SK-N-SH (cell line): ENCODE data around the gene CXCL3. TPM values are rescaled to one million over a fixed set of nuclear protein-coding genes. Genes with fewer than 3 reads are reported as not detected.

Experiments
- CTCF ChIA-PET: fragments of 300-600, 350-600 bp; formaldehyde crosslinking; extraction: SDS; loops from one replicate; lab custom pipeline; 2021; lab: Yijun Ruan, JAX
- POLR2A ChIA-PET: fragments of 350-600 bp; sonication (Branson Sonifier 250); formaldehyde crosslinking; extraction: SDS; loops from one replicate; lab custom pipeline; 2020; ENCODE audit warnings: antibody characterized with exemption, inconsistent platforms; lab: Yijun Ruan, JAX
- DNase-seq: peaks from one replicate; pipeline ENCODE4 v3.0.0; 2012
- H2AFZ ChIP-seq: fragments of 200-600 bp; sonication (generic); 2 replicates; pipeline ENCODE4 v1.8.1; 2016; ENCODE audit warnings: antibody characterized with exemption, mild to moderate bottlenecking, low read depth
- H3F3A ChIP-seq: fragments of 200-600 bp; sonication (generic); replicated peaks from 2 replicates; pipeline ENCODE3; 2016; ENCODE audit warnings: antibody characterized with exemption, mild to moderate bottlenecking; ENCODE audit not compliant: insufficient read depth
- H3K27ac ChIP-seq, 2 experiments: fragments of 200-500 bp in 1 of 2; fragments of 200-600 bp in 1 of 2; sonication (Bioruptor generic) in 1 of 2; sonication (generic), shearing (Covaris generic) in 1 of 2; 2 replicates each; pipeline versions ENCODE4 v1.5.1 to v1.6.1; 2014 to 2016; ENCODE audit warnings: low read depth in 2 of 2, inconsistent platforms in 1 of 2, low read length in 1 of 2, mild to moderate bottlenecking in 1 of 2, mixed read lengths in 1 of 2
- H3K27me3 ChIP-seq: fragments of 200-600 bp; sonication (generic), shearing (Covaris generic); 2 replicates; pipeline ENCODE4 v1.6.1; 2016; ENCODE audit warnings: mixed run types; ENCODE audit not compliant: insufficient read depth
- H3K36me3 ChIP-seq, 2 experiments: fragments of 200-500 bp in 1 of 2; fragments of 200-600 bp in 1 of 2; sonication (Bioruptor generic) in 1 of 2; sonication (generic) in 1 of 2; replicated peaks in 1 of 2; 2 replicates each; pipeline versions ENCODE3 to v1.5.1; 2014 to 2016; ENCODE audit warnings: low read length in 1 of 2, mild to moderate bottlenecking in 1 of 2; ENCODE audit not compliant: insufficient read depth in 2 of 2, control insufficient read depth in 1 of 2
- H3K4me1 ChIP-seq, 2 experiments: fragments of 200-500 bp in 1 of 2; fragments of 200-600 bp in 1 of 2; sonication (Bioruptor generic) in 1 of 2; sonication (generic), shearing (Covaris generic) in 1 of 2; 2 replicates each; pipeline versions ENCODE4 v1.5.1 to v1.6.1; 2014 to 2016; ENCODE audit warnings: low read depth in 1 of 2, low read length in 1 of 2, mixed run types in 1 of 2; ENCODE audit not compliant: insufficient read depth in 2 of 2, control insufficient read depth in 1 of 2
- H3K4me2 ChIP-seq: fragments of 200-600 bp; sonication (generic), shearing (Covaris generic); 2 replicates; pipeline ENCODE4 v1.6.1; 2017; ENCODE audit warnings: mixed run types
- H3K4me3 ChIP-seq, 2 experiments: fragments of 200-500 bp in 1 of 2; fragments of 200-600 bp in 1 of 2; sonication (Bioruptor generic) in 1 of 2; sonication (generic), shearing (Covaris generic) in 1 of 2; 2 replicates each; pipeline versions ENCODE4 v1.5.1 to v1.8.1; 2014 to 2016; ENCODE audit warnings: low read depth in 2 of 2, inconsistent platforms in 1 of 2, low read length in 1 of 2, mild to moderate bottlenecking in 1 of 2, mixed read lengths in 1 of 2, moderate library complexity in 1 of 2
- H3K79me2 ChIP-seq: fragments of 200-600 bp; sonication (generic); 2 replicates; pipeline ENCODE4 v1.8.1; 2017; ENCODE audit warnings: mild to moderate bottlenecking; ENCODE audit not compliant: insufficient read depth
- H3K9ac ChIP-seq: fragments of 200-600 bp; sonication (generic); 2 replicates; pipeline ENCODE4 v1.6.1; 2017; ENCODE audit warnings: mixed run types
- H3K9me2 ChIP-seq: fragments of 200-600 bp; sonication (generic); 2 replicates; pipeline ENCODE4 v1.6.1; 2017; ENCODE audit warnings: mixed run types
- H3K9me3 ChIP-seq: fragments of 200-600 bp; sonication (generic); 2 replicates; pipeline ENCODE4 v1.6.1; 2017; ENCODE audit warnings: mixed run types, mild to moderate bottlenecking, moderate library complexity
- H4K20me1 ChIP-seq: fragments of 200-600 bp; sonication (generic); 2 replicates; pipeline ENCODE4 v1.6.1; 2017; ENCODE audit warnings: mild to moderate bottlenecking, mixed run types; ENCODE audit not compliant: insufficient read depth
- EZH2phosphoT487 ChIP-seq: fragments of 200-600 bp; sonication (generic); IDR thresholded peaks from 2 replicates; pipeline ENCODE4 v1.6.1; 2017; ENCODE audit warnings: low read depth, mixed run types, mild to moderate bottlenecking, antibody characterized with exemption, moderate library complexity, borderline replicate concordance
- FOXJ3 ChIP-seq: sonication (generic); formaldehyde crosslinking; IDR thresholded peaks from 2 replicates; pipeline ENCODE4 v1.5.1; 2020; ENCODE audit warnings: mild to moderate bottlenecking, missing genetic modification reagents
- FOXM1 ChIP-seq: IDR thresholded peaks from 2 replicates; pipeline ENCODE4 v1.4.0; 2012; ENCODE audit warnings: low read depth, mild to moderate bottlenecking
- GATA2 ChIP-seq: sonication (generic); formaldehyde crosslinking; IDR thresholded peaks from 2 replicates; pipeline ENCODE4 v1.5.0; 2020; ENCODE audit warnings: mild to moderate bottlenecking, missing genetic modification reagents
- IRF3 ChIP-seq: fragments of 150-350 bp; IDR thresholded peaks from 2 replicates; pipeline ENCODE4 v1.6.1; 2016; ENCODE audit warnings: mild to moderate bottlenecking, low read depth, low read length
- MAX ChIP-seq: IDR thresholded peaks from 2 replicates; pipeline ENCODE4 v1.4.0; 2012; ENCODE audit warnings: low read depth
- MXI1 ChIP-seq: IDR thresholded peaks from 2 replicates; pipeline ENCODE4 v1.6.1; 2012; ENCODE audit warnings: mild to moderate bottlenecking, low read depth, low read length, improper control_type of control experiment
- NFIC ChIP-seq: IDR thresholded peaks from 2 replicates; pipeline ENCODE4 v1.4.0; 2012; ENCODE audit warnings: borderline replicate concordance
- REST ChIP-seq: IDR thresholded peaks from 2 replicates; pipeline ENCODE4 v1.6.1; 2012; ENCODE audit warnings: mild to moderate bottlenecking, low read depth, low read length, moderate library complexity
- RXRA ChIP-seq: IDR thresholded peaks from 2 replicates; pipeline ENCODE4 v1.4.0; 2012; ENCODE audit warnings: low read depth, mild to moderate bottlenecking, borderline replicate concordance
- TAF1 ChIP-seq: IDR thresholded peaks from 2 replicates; pipeline ENCODE4 v1.6.1; 2012; ENCODE audit warnings: low read depth, mild to moderate bottlenecking, low read length, moderate library complexity, borderline replicate concordance
- TCF12 ChIP-seq: IDR thresholded peaks from 2 replicates; pipeline ENCODE4 v1.4.0; 2012
- TEAD4 ChIP-seq: IDR thresholded peaks from 2 replicates; pipeline ENCODE4 v1.4.0; 2012; ENCODE audit warnings: mild to moderate bottlenecking, borderline replicate concordance; ENCODE audit not compliant: insufficient read depth
- USF2 ChIP-seq: fragments of 150-350 bp; IDR thresholded peaks from 2 replicates; pipeline ENCODE4 v1.6.1; 2017; ENCODE audit warnings: antibody characterized with exemption, low read length, low read depth, borderline replicate concordance
- YY1 ChIP-seq: IDR thresholded peaks from 2 replicates; pipeline ENCODE4 v1.4.0; 2012; ENCODE audit warnings: low read depth, mild to moderate bottlenecking
- ZBTB33 ChIP-seq: IDR thresholded peaks from 2 replicates; pipeline ENCODE4 v1.4.0; 2012; ENCODE audit warnings: low read depth, borderline replicate concordance
- WGBS: methylation state at CpG from one replicate; pipeline ENCODE4 v1.1.6; 2017; ENCODE audit warnings: low lambda C conversion rate; 5-methylcytosine and 5-hydroxymethylcytosine counted together
- polyA plus RNA-seq, 3 experiments: library from polyadenylated mRNA; depleted of rRNA; stranded (reverse); fragments of >200 nt; gene quantifications; 2 replicates each; pipeline ENCODE4 v1.2.3, GENCODE V29; 2012

CXCL3 gene
- polyA plus RNA-seq, 1 of the 3 experiments (the other 2 are of a cell fraction) = 0.31 TPM

- TF ChIP-seq USF2 (no peak), MAX (no peak)
Measured at GRCh38 chr4:73992050-73992449, 46.4 kb downstream of the CXCL3 start (continued).

GRCh38 chr4:73991742-73992000 is 46.8 kb downstream of the CXCL3 start:
- Histone ChIP-seq H3K4me2 (no peak overlapping the region), H3K9me2 (no peaks in the 10 kb centered on the region), H3K27ac (no peak overlapping the region), H3K27me3 (peaks cover 21% of the 10 kb centered on the region; the same call in 1 of the 2 replicates), H2AFZ (no peak overlapping the region), H3K9me3 (no peaks in the 10 kb centered on the region), H3K36me3 (no peaks in the 10 kb centered on the region), H3K4me3 (no peak overlapping the region), H4K20me1 (no peaks in the 10 kb centered on the region), H3K9ac (no peak overlapping the region), H3K4me1 (no peaks in the 10 kb centered on the region), H3K79me2 (no peaks in the 10 kb centered on the region), H3F3A (no peaks in the 10 kb centered on the region)
- DNase-seq = no peak
- TF ChIP-seq ZBTB33 (no peak), TCF12 (no peak), RXRA (no peak)
- CTCF ChIA-PET = no interaction called here
- POLR2A ChIA-PET = no interaction called here
- 16% methylated on average over 1 of the region's 1 CpG for WGBS

- CTCF ChIA-PET = no interaction called here
- Histone ChIP-seq H3K4me1 (no peaks in the 10 kb centered on the region), H3F3A (no peaks in the 10 kb centered on the region), H3K27me3 (peaks cover 20% of the 10 kb centered on the region; the same call in 1 of the 2 replicates), H3K9me3 (no peaks in the 10 kb centered on the region), H3K36me3 (no peaks in the 10 kb centered on the region), H3K9me2 (no peaks in the 10 kb centered on the region), H3K79me2 (no peaks in the 10 kb centered on the region), H3K27ac (no peak overlapping the region), H3K4me2 (no peak overlapping the region), H2AFZ (no peak overlapping the region), H4K20me1 (no peaks in the 10 kb centered on the region), H3K9ac (no peak overlapping the region), H3K4me3 (no peak overlapping the region)
- DNase-seq = no peak
- 9% methylated on average over 9 of the region's 9 CpGs for WGBS
- POLR2A ChIA-PET = no interaction called here
- TF ChIP-seq TEAD4 (no peak), IRF3 (no peak), NFIC (no peak), REST (no peak), FOXM1 (no peak), EZH2phosphoT487 (no peak), TAF1 (no peak), GATA2 (CRISPR knock-in tag) (no peak), YY1 (no peak), MXI1 (no peak), FOXJ3 (CRISPR knock-in tag) (no peak), RXRA (no peak)
Measured at GRCh38 chr4:73990988-73991741, 47.3 kb downstream of the CXCL3 start.
